IPS DF 4.7 (cell line): ENCODE data around the gene LEFTY1.
"Not testable (repeated sequence)": the region's sequence is repeated elsewhere in the genome, so short reads cannot be mapped to it uniquely, and the experiment has no call there.

Experiments used
- DNase-seq: peaks from one replicate; pipeline ENCODE4 v3.0.0-alpha.2; 2013; ENCODE audit warnings: low spot score; ENCODE audit errors: extremely low read depth

The LEFTY1 gene

GRCh38 chr1:225888898-225889601 is at the start of gene LEFTY1:
LEFTY1 (minus strand) TSS chr1:225889146; CDS start chr1:225889066, 80 bp downstream.
- DNase-seq, result no peak

- no peak for DNase-seq
Observed at GRCh38 chr1:225937048-225937968, 48.4 kb upstream of the LEFTY1 start.

- DNase-seq, result no peak
Observed at GRCh38 chr1:225936523-225936922, 47.6 kb upstream of the LEFTY1 start.

- not testable (repeated sequence) for DNase-seq
Observed at GRCh38 chr1:225936086-225936485, 47.1 kb upstream of the LEFTY1 start.

GRCh38 chr1:225934711-225935110 is 45.8 kb upstream of the LEFTY1 start:
- DNase-seq, result no peak

- no peak for DNase-seq
Observed at GRCh38 chr1:225933072-225933471, 44.1 kb upstream of the LEFTY1 start.

GRCh38 chr1:225931270-225932136 is 42.6 kb upstream of the LEFTY1 start:
- DNase-seq, result no peak

- DNase-seq, result no peak
Observed at GRCh38 chr1:225930566-225930965, 41.6 kb upstream of the LEFTY1 start.

GRCh38 chr1:225929462-225929861 is 40.5 kb upstream of the LEFTY1 start:
- DNase-seq, result not testable (repeated sequence)

- no peak for DNase-seq
Observed at GRCh38 chr1:225928186-225929175, 39.5 kb upstream of the LEFTY1 start.

GRCh38 chr1:225926551-225927113 is 37.7 kb upstream of the LEFTY1 start:
- no peak for DNase-seq

- no peak for DNase-seq
Observed at GRCh38 chr1:225923692-225924555, 35.0 kb upstream of the LEFTY1 start, which contains the start of gene PYCR2. PYCR2 (minus strand) TSS chr1:225924250; CDS start chr1:225924110, 140 bp downstream.

- DNase-seq, result no peak
Observed at GRCh38 chr1:225923381-225923691, 34.4 kb upstream of the LEFTY1 start.

- no peak for DNase-seq
Observed at GRCh38 chr1:225921734-225922709, 33.1 kb upstream of the LEFTY1 start.

GRCh38 chr1:225919906-225920305 is 31.0 kb upstream of the LEFTY1 start:
- no peak for DNase-seq

GRCh38 chr1:225918280-225918679 is 29.3 kb upstream of the LEFTY1 start:
- DNase-seq, result no peak

GRCh38 chr1:225917536-225917935 is 28.6 kb upstream of the LEFTY1 start:
- DNase-seq, result no peak

GRCh38 chr1:225917101-225917500 is 28.2 kb upstream of the LEFTY1 start:
- no peak for DNase-seq
